HUES48 (cell line): ENCODE measurements around the gene SIGMAR1.

Experiments used
- H3K27ac ChIP-seq: one replicate; pipeline ENCODE4 v1.7.0; 2013; ENCODE audit warnings: low read depth, low read length, inconsistent platforms
- H3K27me3 ChIP-seq: 2 replicates; pipeline ENCODE4 v1.6.1; 2013; ENCODE audit warnings: mild to moderate bottlenecking, low read length; ENCODE audit not compliant: control insufficient read depth, insufficient read depth
- H3K36me3 ChIP-seq: 2 replicates; pipeline ENCODE4 v1.6.1; 2013; ENCODE audit warnings: low read length; ENCODE audit not compliant: control insufficient read depth, insufficient read depth
- H3K4me1 ChIP-seq: 2 replicates; pipeline ENCODE4 v1.6.1; 2013; ENCODE audit warnings: mild to moderate bottlenecking, low read length; ENCODE audit not compliant: control insufficient read depth, insufficient read depth
- H3K4me3 ChIP-seq: 2 replicates; pipeline ENCODE4 v1.5.1; 2013; ENCODE audit warnings: mild to moderate bottlenecking, low read depth, low read length
- H3K9ac ChIP-seq: 2 replicates; pipeline ENCODE4 v1.6.1; 2013; ENCODE audit warnings: mild to moderate bottlenecking, low read depth, low read length, moderate library complexity
- H3K9me3 ChIP-seq: 2 replicates; pipeline ENCODE4 v1.6.1; 2013; ENCODE audit warnings: low read length; ENCODE audit not compliant: control insufficient read depth, insufficient read depth

SIGMAR1 gene

GRCh38 chr9:34601937-34602573 is 35.5 kb downstream of the SIGMAR1 start:
- Histone ChIP-seq H3K9me3 (no peaks in the 10 kb centered on the region), H3K27ac (no peak overlapping the region), H3K27me3 (peaks cover 4% of the 10 kb centered on the region; the same call in 1 of the 2 replicates), H3K36me3 (no peaks in the 10 kb centered on the region), H3K9ac (no peak overlapping the region), H3K4me1 (peaks cover 9% of the 10 kb centered on the region; the same call in 1 of the 2 replicates), H3K4me3 (no peak overlapping the region)

- peaks cover 4% of the 10 kb centered on the region; the same call in 1 of the 2 replicates for H3K27me3 ChIP-seq
- no peak overlapping the region for H3K4me3 ChIP-seq
- no peaks in the 10 kb centered on the region for H3K9me3 ChIP-seq
- no peaks in the 10 kb centered on the region for H3K36me3 ChIP-seq
- H3K4me1 ChIP-seq, result peaks cover 9% of the 10 kb centered on the region; the same call in 1 of the 2 replicates
- no peak overlapping the region for H3K9ac ChIP-seq
- H3K27ac ChIP-seq, result no peak overlapping the region
Measured at GRCh38 chr9:34600908-34601307, 36.7 kb downstream of the SIGMAR1 start.

- Histone ChIP-seq H3K4me1 (peaks cover 9% of the 10 kb centered on the region; the same call in 1 of the 2 replicates), H3K9ac (no peak overlapping the region), H3K9me3 (no peaks in the 10 kb centered on the region), H3K36me3 (no peaks in the 10 kb centered on the region), H3K27me3 (peaks cover 8% of the 10 kb centered on the region), H3K27ac (no peak overlapping the region), H3K4me3 (no peak overlapping the region)
Measured at GRCh38 chr9:34599546-34599945, 38.0 kb downstream of the SIGMAR1 start.

- no peak overlapping the region for H3K4me3 ChIP-seq
- H3K4me1 ChIP-seq, result peaks cover 7% of the 10 kb centered on the region
- no peaks in the 10 kb centered on the region for H3K9me3 ChIP-seq
- no peaks in the 10 kb centered on the region for H3K36me3 ChIP-seq
- H3K27me3 ChIP-seq, result peaks cover 61% of the 10 kb centered on the region
- H3K9ac ChIP-seq, result no peak overlapping the region
- H3K27ac ChIP-seq, result no peak overlapping the region
Measured at GRCh38 chr9:34594177-34594576, 43.4 kb downstream of the SIGMAR1 start.

GRCh38 chr9:34592895-34593601 is 44.5 kb downstream of the SIGMAR1 start:
- no peaks in the 10 kb centered on the region for H3K9me3 ChIP-seq
- H3K27me3 ChIP-seq, result peaks cover 73% of the 10 kb centered on the region
- peak overlapping the region; percentile 35; the same call in 1 of the 2 replicates for H3K4me3 ChIP-seq
- no peaks in the 10 kb centered on the region for H3K36me3 ChIP-seq
- no peak overlapping the region for H3K27ac ChIP-seq
- H3K4me1 ChIP-seq, result peaks cover 7% of the 10 kb centered on the region
- H3K9ac ChIP-seq, result no peak overlapping the region

- no peaks in the 10 kb centered on the region for H3K36me3 ChIP-seq
- peaks cover 81% of the 10 kb centered on the region for H3K27me3 ChIP-seq
- H3K4me3 ChIP-seq, result no peak overlapping the region
- H3K9ac ChIP-seq, result no peak overlapping the region
- peaks cover 7% of the 10 kb centered on the region for H3K4me1 ChIP-seq
- no peak overlapping the region for H3K27ac ChIP-seq
- H3K9me3 ChIP-seq, result no peaks in the 10 kb centered on the region
Measured at GRCh38 chr9:34591917-34592866, 45.4 kb downstream of the SIGMAR1 start.

- Histone ChIP-seq H3K27ac (no peak overlapping the region), H3K4me3 (peak overlapping the region; percentile 63), H3K4me1 (peaks cover 12% of the 10 kb centered on the region), H3K36me3 (no peaks in the 10 kb centered on the region), H3K9ac (no peak overlapping the region), H3K27me3 (peaks cover 89% of the 10 kb centered on the region), H3K9me3 (no peaks in the 10 kb centered on the region)
Measured at GRCh38 chr9:34591248-34591916, 46.2 kb downstream of the SIGMAR1 start.

GRCh38 chr9:34590381-34591247 is 47.0 kb downstream of the SIGMAR1 start:
- Histone ChIP-seq H3K4me3 (peak overlapping the region; percentile 63), H3K36me3 (no peaks in the 10 kb centered on the region), H3K9me3 (no peaks in the 10 kb centered on the region), H3K27me3 (peaks cover 97% of the 10 kb centered on the region), H3K9ac (no peak overlapping the region), H3K27ac (no peak overlapping the region), H3K4me1 (peaks cover 20% of the 10 kb centered on the region)

- Histone ChIP-seq H3K9ac (no peak within 1 kb of the TSS), H3K4me3 (peak within 1 kb of the TSS; percentile 63), H3K4me1 (peaks cover 26% of the 10 kb centered on the region), H3K27me3 (peaks cover 100% of the 10 kb centered on the region), H3K9me3 (no peaks in the 10 kb centered on the region), H3K36me3 (no peaks in the 10 kb centered on the region), H3K27ac (no peak within 1 kb of the TSS)
Measured at GRCh38 chr9:34589636-34590380, 47.8 kb downstream of the SIGMAR1 start, which contains the start of gene CNTFR. TSS of gene CNTFR (minus strand) at chr9:34589724. CDS start at chr9:34568981, 20,743 bp downstream.
